PFSK-1 (cell line): Measurements from ENCODE around the gene FAM124A.

Source experiments
- FOXP2 ChIP-seq: optimal IDR thresholded peaks from 2 replicates; pipeline ENCODE3; 2011; ENCODE audit warnings: borderline replicate concordance, control low read depth, inconsistent platforms; ENCODE audit not compliant: insufficient read depth; ENCODE audit errors: extremely low read length, extremely low read depth
- POLR2AphosphoS5 ChIP-seq: IDR thresholded peaks from 2 replicates; pipeline ENCODE4 v1.6.1; 2012; ENCODE audit warnings: low read depth, mild to moderate bottlenecking, control low read depth, low read length, moderate library complexity
- REST ChIP-seq, 2 experiments: IDR thresholded peaks; 2 replicates each; pipeline versions ENCODE4 v1.6.1 to v1.8.0; 2011 to 2012; ENCODE audit warnings: low read depth in 2 of 2, low read length in 2 of 2, control low read depth in 1 of 2, inconsistent platforms in 1 of 2, mild to moderate bottlenecking in 1 of 2, moderate library complexity in 1 of 2; ENCODE audit not compliant: insufficient read depth in 1 of 2
- SIN3A ChIP-seq: IDR thresholded peaks from 2 replicates; pipeline ENCODE4 v1.6.1; 2012; ENCODE audit warnings: mild to moderate bottlenecking, low read length, moderate library complexity, borderline replicate concordance; ENCODE audit not compliant: insufficient read depth
- TAF1 ChIP-seq: IDR thresholded peaks from 2 replicates; pipeline ENCODE4 v1.6.1; 2012; ENCODE audit warnings: low read length, control low read depth, borderline replicate concordance; ENCODE audit not compliant: insufficient read depth

The FAM124A gene

GRCh38 chr13:51240958-51241357 is 18.8 kb downstream of the FAM124A start:
- TF ChIP-seq FOXP2 (no peak), SIN3A (no peak)

- TF ChIP-seq POLR2AphosphoS5 = no peak
These were observed 19.5 kb downstream of the FAM124A start for GRCh38 chr13:51241720-51242119.

GRCh38 chr13:51243227-51243626 is 21.0 kb downstream of the FAM124A start:
- no peak for TF ChIP-seq SIN3A
- TF ChIP-seq TAF1 = no peak
- no peak for TF ChIP-seq POLR2AphosphoS5
- no peak for TF ChIP-seq FOXP2
- TF ChIP-seq REST (IDR thresholded peaks at IDR 0.05; ENCODE audit: insufficient read depth in 1 of 2, low read depth in 2 of 2, low read length in 2 of 2) = no peak

GRCh38 chr13:51243832-51244231 is 21.6 kb downstream of the FAM124A start:
- TF ChIP-seq REST (IDR thresholded peaks at IDR 0.05; ENCODE audit: insufficient read depth in 1 of 2, low read depth in 2 of 2, low read length in 2 of 2) = no peak
- TF ChIP-seq POLR2AphosphoS5 = no peak
- no peak for TF ChIP-seq TAF1

- TF ChIP-seq REST (IDR thresholded peaks at IDR 0.05; ENCODE audit: insufficient read depth in 1 of 2, low read depth in 2 of 2, low read length in 2 of 2) (no peak), TAF1 (no peak), SIN3A (no peak), POLR2AphosphoS5 (no peak), FOXP2 (no peak)
These were observed 22.6 kb downstream of the FAM124A start for GRCh38 chr13:51244637-51245405.

GRCh38 chr13:51245583-51245982 is 23.4 kb downstream of the FAM124A start:
- TF ChIP-seq FOXP2 (no peak), POLR2AphosphoS5 (no peak), REST (IDR thresholded peaks at IDR 0.05; ENCODE audit: insufficient read depth in 1 of 2, low read depth in 2 of 2, low read length in 2 of 2) (no peak), TAF1 (no peak)
